Activated naive CD4-positive, alpha-beta T cell treated with anti-CD3 and anti-CD28 coated beads, Interleukin-2, amount 50 U/mL, for 16 hours (primary cell): ENCODE results near the gene PELI1.
A peak's percentile ranks its signal among the peaks of the same experiment; 100 is the strongest.

ENCODE experiments used
- DNase-seq: peaks from one replicate; pipeline ENCODE4 v3.0.0-alpha.2; 2020

The PELI1 gene

GRCh38 chr2:64153811-64154210 lies 9.6 kb upstream of the PELI1 start:
- no peak for DNase-seq

GRCh38 chr2:64151476-64151875 lies 7.3 kb upstream of the PELI1 start:
- DNase-seq = no peak

GRCh38 chr2:64145714-64146113 lies 1.5 kb upstream of the PELI1 start:
- DNase-seq = no peak

GRCh38 chr2:64145119-64145518 lies 899 bp upstream of the PELI1 start:
- DNase-seq = no peak

GRCh38 chr2:64143169-64144056 lies 807 bp downstream of the PELI1 start:
- peak; percentile 45 for DNase-seq

- DNase-seq = no peak
These were observed 1.5 kb downstream of the PELI1 start for GRCh38 chr2:64142741-64143168.

GRCh38 chr2:64141674-64142405 lies 2.4 kb downstream of the PELI1 start:
- no peak for DNase-seq

- DNase-seq = no peak
These were observed 3.5 kb downstream of the PELI1 start for GRCh38 chr2:64140665-64141200.

GRCh38 chr2:64139956-64140355 lies 4.3 kb downstream of the PELI1 start:
- no peak for DNase-seq

GRCh38 chr2:64137996-64138395 lies 6.2 kb downstream of the PELI1 start:
- DNase-seq = no peak

- no peak for DNase-seq
These were observed 6.7 kb downstream of the PELI1 start for GRCh38 chr2:64137567-64137966.

- no peak for DNase-seq
These were observed 8.8 kb downstream of the PELI1 start for GRCh38 chr2:64135421-64135820.

- DNase-seq = no peak
These were observed 9.4 kb downstream of the PELI1 start for GRCh38 chr2:64134813-64135212.

GRCh38 chr2:64133828-64134227 lies 10.4 kb downstream of the PELI1 start:
- DNase-seq = no peak

- no peak for DNase-seq
These were observed 10.9 kb downstream of the PELI1 start for GRCh38 chr2:64133354-64133753.

GRCh38 chr2:64130333-64130732 lies 13.9 kb downstream of the PELI1 start:
- DNase-seq = no peak

GRCh38 chr2:64128943-64129391 lies 15.3 kb downstream of the PELI1 start:
- DNase-seq = no peak

- DNase-seq = no peak
These were observed 15.8 kb downstream of the PELI1 start for GRCh38 chr2:64128406-64128805.

GRCh38 chr2:64127119-64127518 lies 17.1 kb downstream of the PELI1 start:
- no peak for DNase-seq

- no peak for DNase-seq
These were observed 17.6 kb downstream of the PELI1 start for GRCh38 chr2:64126601-64127000.

GRCh38 chr2:64124571-64124970 lies 19.6 kb downstream of the PELI1 start:
- DNase-seq = no peak

GRCh38 chr2:64124168-64124567 lies 20.1 kb downstream of the PELI1 start:
- DNase-seq = no peak

- no peak for DNase-seq
These were observed 20.5 kb downstream of the PELI1 start for GRCh38 chr2:64123740-64124139.

GRCh38 chr2:64122358-64122757 lies 21.9 kb downstream of the PELI1 start:
- DNase-seq = no peak
